SH-SY5Y (cell line): ENCODE results near the gene HDGF.

ENCODE experiments used
- GATA2 ChIP-seq: IDR thresholded peaks from 2 replicates; pipeline ENCODE4 v1.6.1; 2011; ENCODE audit warnings: mild to moderate bottlenecking, low read depth, low read length
- GATA3 ChIP-seq: IDR thresholded peaks from 2 replicates; pipeline ENCODE4 v1.6.1; 2011; ENCODE audit warnings: low read depth, mild to moderate bottlenecking, low read length, moderate library complexity

DNA sequence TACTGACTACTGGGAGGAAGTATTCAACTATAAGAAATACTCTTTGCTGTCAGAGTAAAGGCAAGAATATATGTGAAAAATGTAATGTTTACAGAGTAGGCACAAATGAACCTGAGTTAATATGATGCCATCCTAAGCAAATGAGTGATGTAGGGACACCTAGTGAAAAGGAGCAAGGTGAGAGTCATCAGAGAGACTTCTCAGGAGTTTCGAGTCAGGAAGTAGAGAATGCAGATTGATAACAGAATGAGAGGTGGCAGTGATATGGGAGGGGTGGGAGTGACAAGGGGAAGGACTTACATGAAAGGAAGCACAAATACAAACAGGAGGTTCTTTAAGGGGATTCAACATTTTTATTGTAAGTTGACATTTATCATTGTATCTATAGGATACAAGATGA is 26.1 kb upstream of the HDGF start:
- TF ChIP-seq GATA2 (no peak), GATA3 (no peak)
